Loucy (cell line): Measurements from ENCODE around the gene PRM3.
A peak's percentile ranks its signal among the peaks of the same experiment; 100 is the strongest.

Experiments
- H2AFZ ChIP-seq: fragments of 200-600 bp; sonication (generic); 2 replicates; pipeline ENCODE4 v1.6.0; 2016; ENCODE audit warnings: antibody characterized with exemption, mild to moderate bottlenecking, low read length, moderate library complexity
- H3F3A ChIP-seq: fragments of 200-600 bp; 2 replicates; pipeline ENCODE4 v1.6.0; 2016; ENCODE audit warnings: antibody characterized with exemption, low read depth, mild to moderate bottlenecking
- H3K27me3 ChIP-seq: fragments of 200-600 bp; sonication (generic); 2 replicates; pipeline ENCODE4 v1.6.1; 2014; ENCODE audit warnings: low read length, mild to moderate bottlenecking; ENCODE audit not compliant: insufficient read depth, poor library complexity, severe bottlenecking
- H3K36me3 ChIP-seq: fragments of 200-600 bp; sonication (generic); 2 replicates; pipeline ENCODE4 v1.6.1; 2016; ENCODE audit warnings: low read length; ENCODE audit not compliant: insufficient read depth
- H3K4me1 ChIP-seq: fragments of 200-600 bp; sonication (generic); 2 replicates; pipeline ENCODE4 v1.5.1; 2014; ENCODE audit warnings: low read length, mild to moderate bottlenecking; ENCODE audit not compliant: insufficient read depth, poor library complexity, severe bottlenecking
- H3K4me2 ChIP-seq: fragments of 200-600 bp; sonication (generic); 2 replicates; pipeline ENCODE4 v1.6.0; 2014; ENCODE audit warnings: antibody characterized with exemption, low read length, low read depth, mild to moderate bottlenecking; ENCODE audit not compliant: poor library complexity, severe bottlenecking
- H3K4me3 ChIP-seq: fragments of 200-600 bp; sonication (generic); 2 replicates; pipeline ENCODE4 v1.5.1; 2014; ENCODE audit warnings: low read length, mild to moderate bottlenecking, mixed read lengths; ENCODE audit not compliant: poor library complexity, severe bottlenecking
- H3K79me2 ChIP-seq: fragments of 200-600 bp; sonication (generic); 2 replicates; pipeline ENCODE4 v1.6.1; 2014; ENCODE audit warnings: low read length; ENCODE audit not compliant: insufficient read depth
- H3K9ac ChIP-seq: fragments of 200-600 bp; sonication (generic); 2 replicates; pipeline ENCODE4 v1.6.0; 2014; ENCODE audit warnings: mild to moderate bottlenecking, low read depth, low read length, moderate library complexity; ENCODE audit not compliant: poor library complexity, severe bottlenecking
- H3K9me2 ChIP-seq: fragments of 200-600 bp; sonication (generic); replicated peaks from 2 replicates; pipeline ENCODE4 v1.6.1; 2016; ENCODE audit warnings: low read depth, low read length, mixed read lengths
- H3K9me3 ChIP-seq: fragments of 200-600 bp; sonication (generic); 2 replicates; pipeline ENCODE4 v1.6.1; 2014; ENCODE audit warnings: mild to moderate bottlenecking, antibody characterized with exemption, low read length, low read depth; ENCODE audit not compliant: insufficient read depth
- H4K20me1 ChIP-seq: fragments of 200-600 bp; sonication (generic); 2 replicates; pipeline ENCODE4 v1.6.0; 2014; ENCODE audit warnings: antibody characterized with exemption, low read length, mild to moderate bottlenecking; ENCODE audit not compliant: insufficient read depth, poor library complexity, severe bottlenecking
- CTCF ChIP-seq: fragments of 200-600 bp; sonication (generic); conservative IDR thresholded peaks from 2 replicates; pipeline ENCODE4 v1.5.1; 2014; ENCODE audit warnings: mild to moderate bottlenecking, antibody characterized with exemption, low read length
- EZH2phosphoT487 ChIP-seq: fragments of 200-600 bp; IDR thresholded peaks from 2 replicates; pipeline ENCODE4 v1.6.1; 2018; ENCODE audit warnings: antibody characterized with exemption, mild to moderate bottlenecking, moderate library complexity, borderline replicate concordance

Gene PRM3

GRCh38 chr16:11242658-11243057 lies 30.8 kb downstream of the PRM3 start:
- H3K36me3 ChIP-seq: no peaks in the 10 kb centered on the region
- H3K79me2 ChIP-seq: no peaks in the 10 kb centered on the region
- H4K20me1 ChIP-seq: no peaks in the 10 kb centered on the region
- H3K4me3 ChIP-seq: no peak overlapping the region
- no peaks in the 10 kb centered on the region for H3F3A ChIP-seq
- TF ChIP-seq EZH2phosphoT487 (no peak), CTCF (no peak)
- H3K9me2 ChIP-seq: no peaks in the 10 kb centered on the region
- no peak overlapping the region for H3K4me2 ChIP-seq
- H3K9me3 ChIP-seq: no peaks in the 10 kb centered on the region
- peaks cover 5% of the 10 kb centered on the region for H3K4me1 ChIP-seq
- no peak overlapping the region for H3K9ac ChIP-seq
- no peak overlapping the region for H2AFZ ChIP-seq
- H3K27me3 ChIP-seq: no peaks in the 10 kb centered on the region

- no peaks in the 10 kb centered on the region for H3K79me2 ChIP-seq
- H3K27me3 ChIP-seq: no peaks in the 10 kb centered on the region
- H3K36me3 ChIP-seq: no peaks in the 10 kb centered on the region
- peaks cover 5% of the 10 kb centered on the region for H3K4me1 ChIP-seq
- H3K9ac ChIP-seq: no peak overlapping the region
- TF ChIP-seq CTCF: no peak
- TF ChIP-seq EZH2phosphoT487: no peak
- no peaks in the 10 kb centered on the region for H3K9me2 ChIP-seq
- H3K4me3 ChIP-seq: no peak overlapping the region
- no peaks in the 10 kb centered on the region for H4K20me1 ChIP-seq
- no peaks in the 10 kb centered on the region for H3K9me3 ChIP-seq
- H2AFZ ChIP-seq: no peak overlapping the region
- H3K4me2 ChIP-seq: no peak overlapping the region
- no peaks in the 10 kb centered on the region for H3F3A ChIP-seq
These were observed 31.8 kb downstream of the PRM3 start for GRCh38 chr16:11241480-11242204.

GRCh38 chr16:11240636-11241473 lies 32.6 kb downstream of the PRM3 start:
- TF ChIP-seq EZH2phosphoT487: no peak
- no peak for TF ChIP-seq CTCF
- H3K4me3 ChIP-seq: peak overlapping the region; percentile 29

More at GRCh38 chr16:11240636-11241473, 32.6 kb downstream of the PRM3 start:
- H3K9ac ChIP-seq: peak overlapping the region; percentile 36
- H3K27me3 ChIP-seq: no peaks in the 10 kb centered on the region
- H3K36me3 ChIP-seq: no peaks in the 10 kb centered on the region
- H3K9me3 ChIP-seq: no peaks in the 10 kb centered on the region
- H3K9me2 ChIP-seq: no peaks in the 10 kb centered on the region
- peak overlapping the region; percentile 70 for H2AFZ ChIP-seq
- H3K4me1 ChIP-seq: peaks cover 5% of the 10 kb centered on the region
- no peaks in the 10 kb centered on the region for H3K79me2 ChIP-seq
- no peaks in the 10 kb centered on the region for H4K20me1 ChIP-seq
- H3F3A ChIP-seq: no peaks in the 10 kb centered on the region
- peak overlapping the region; percentile 54 for H3K4me2 ChIP-seq
